DND-41 (cell line): Measurements from ENCODE around the gene MIX23.
A peak's percentile ranks its signal among the peaks of the same experiment; 100 is the strongest.

Experiments used
- ATAC-seq: fragments of 200-7000 bp; cut with Tn5 transposase; 3 replicates; pipeline ENCODE4 v1.9.1; 2021; ENCODE audit warnings: low read depth; ENCODE audit not compliant: insufficient read depth
- DNase-seq: peaks from one replicate; pipeline ENCODE4 v3.0.0-alpha.2; 2020
- H2AFZ ChIP-seq: 2 replicates; pipeline ENCODE4 v1.6.0; 2012; ENCODE audit warnings: low read depth, low read length
- H3K27ac ChIP-seq: 2 replicates; pipeline ENCODE4 v1.5.1; 2012; ENCODE audit warnings: low read length, inconsistent platforms
- H3K27me3 ChIP-seq: fragments of 200-600 bp; sonication (generic); 2 replicates; pipeline ENCODE4 v1.6.0; 2012; ENCODE audit warnings: low read length, mild to moderate bottlenecking, inconsistent platforms; ENCODE audit not compliant: insufficient read depth, poor library complexity
- H3K36me3 ChIP-seq: 2 replicates; pipeline ENCODE4 v1.5.1; 2012; ENCODE audit warnings: low read length, inconsistent platforms; ENCODE audit not compliant: insufficient read depth
- H3K4me1 ChIP-seq: 2 replicates; pipeline ENCODE4 v1.5.1; 2012; ENCODE audit warnings: mild to moderate bottlenecking, low read length; ENCODE audit not compliant: insufficient read depth
- H3K4me2 ChIP-seq: 2 replicates; pipeline ENCODE4 v1.6.0; 2012; ENCODE audit warnings: mild to moderate bottlenecking, moderate library complexity, low read length, inconsistent platforms; ENCODE audit not compliant: insufficient read depth
- H3K4me3 ChIP-seq, 2 experiments: fragments of 200-600 bp in 1 of 2; shearing (Covaris generic) in 1 of 2; 2 replicates each; pipeline ENCODE4 v1.5.1; 2012 to 2016; ENCODE audit warnings: inconsistent platforms in 2 of 2, low read length in 2 of 2, mild to moderate bottlenecking in 2 of 2, low read depth in 1 of 2, moderate library complexity in 1 of 2
- H3K79me2 ChIP-seq: 2 replicates; pipeline ENCODE4 v1.6.0; 2012; ENCODE audit warnings: low read length, inconsistent platforms; ENCODE audit not compliant: insufficient read depth
- H3K9ac ChIP-seq: 2 replicates; pipeline ENCODE4 v1.6.0; 2012; ENCODE audit warnings: low read depth, mild to moderate bottlenecking, inconsistent platforms, low read length, moderate library complexity
- H3K9me3 ChIP-seq: 2 replicates; pipeline ENCODE4 v1.5.1; 2012; ENCODE audit warnings: low read length, moderate library complexity, mild to moderate bottlenecking, inconsistent platforms; ENCODE audit not compliant: insufficient read depth, severe bottlenecking
- H4K20me1 ChIP-seq: 2 replicates; pipeline ENCODE4 v1.6.0; 2012; ENCODE audit warnings: low read length; ENCODE audit not compliant: insufficient read depth
- CTCF ChIP-seq: IDR thresholded peaks from 2 replicates; pipeline ENCODE4 v1.5.1; 2012; ENCODE audit warnings: borderline replicate concordance, low read length, moderate library complexity, mild to moderate bottlenecking; ENCODE audit not compliant: poor library complexity, severe bottlenecking; ENCODE audit errors: extremely low read depth
- EZH2 ChIP-seq: IDR thresholded peaks from 3 replicates; pipeline ENCODE4 v1.6.1; 2012; ENCODE audit warnings: borderline replicate concordance, low read depth, mild to moderate bottlenecking, moderate library complexity, low read length, inconsistent platforms; ENCODE audit not compliant: severe bottlenecking

MIX23 gene

DNA sequence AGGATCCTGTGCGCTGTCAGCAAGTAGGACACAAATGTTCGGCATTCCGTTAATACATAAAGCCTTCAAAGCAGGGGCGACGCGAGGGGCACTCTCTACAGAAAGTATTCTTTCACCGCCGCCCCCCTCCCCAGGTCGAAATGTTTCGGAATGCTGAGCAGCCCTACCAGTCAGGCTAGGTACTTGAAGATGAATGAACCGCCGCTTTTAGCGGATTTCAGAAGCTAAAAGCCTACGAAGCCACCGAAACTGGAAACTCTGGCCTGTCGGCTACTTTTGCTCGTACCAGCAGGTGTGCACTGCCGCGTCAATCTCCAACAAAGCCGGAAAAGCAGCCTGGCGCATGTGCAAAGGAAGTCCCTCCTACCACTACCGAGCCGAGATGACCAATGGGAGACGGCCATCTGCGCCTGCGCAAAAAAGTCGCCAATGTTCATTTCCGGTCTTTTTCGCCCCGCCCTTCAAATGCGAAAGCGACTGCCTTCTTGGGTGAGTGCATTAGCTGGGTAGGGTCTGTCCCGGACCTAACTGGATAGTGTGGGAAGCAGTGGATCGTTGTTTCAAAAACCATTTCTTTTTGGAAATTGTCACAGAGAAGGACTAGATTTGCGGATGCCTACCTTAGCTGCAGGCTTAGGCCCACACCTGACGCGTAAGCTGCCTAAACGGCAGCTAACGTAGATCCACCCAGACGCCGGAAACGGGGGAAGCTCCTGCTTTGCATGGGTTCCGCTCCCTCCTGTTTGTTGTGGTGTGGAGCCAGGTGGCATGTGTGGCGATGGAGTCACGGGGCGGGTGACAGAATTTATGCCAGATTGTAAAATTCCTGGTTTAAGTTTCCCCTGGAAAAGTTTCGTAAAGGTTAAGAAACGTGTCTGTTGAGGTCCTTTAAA is 33.0 kb upstream of the MIX23 start, which contains the start of gene WDR5B:
Gene WDR5B (minus strand): TSS at position 301 of the 893 bp plus-strand sequence. CDS start 534 bp downstream, outside the sequence.
- Histone ChIP-seq H3K79me2 (peaks cover 63% of the 10 kb centered on the region), H3K9me3 (no peaks in the 10 kb centered on the region)

GRCh38 chr3:122415104-122415744 is 32.2 kb upstream of the MIX23 start:
- Histone ChIP-seq H4K20me1 (no peaks in the 10 kb centered on the region; the same call in 1 of the 2 replicates), H3K9ac (peak overlapping the region; percentile 66), H3K4me3 (peak overlapping the region; percentile 55 to 70; a peak in 3 of 4 replicates), H3K27me3 (no peaks in the 10 kb centered on the region), H3K79me2 (peaks cover 58% of the 10 kb centered on the region), H2AFZ (peak overlapping the region; percentile 76), H3K4me2 (peak overlapping the region; percentile 89), H3K4me1 (peaks cover 42% of the 10 kb centered on the region), H3K27ac (peak overlapping the region; percentile 91), H3K9me3 (no peaks in the 10 kb centered on the region), H3K36me3 (peaks cover 27% of the 10 kb centered on the region)
- TF ChIP-seq CTCF: no peak
- TF ChIP-seq EZH2: no peak
- ATAC-seq: peak; percentile 34; the same call in 2 of the 3 replicates
- peak; percentile 51 for DNase-seq

More for the DNA sequence above, 33.0 kb upstream of the MIX23 start, which contains the start of gene WDR5B:
- ATAC-seq (peak; percentile 95), DNase-seq (peak; percentile 97)
- Histone ChIP-seq H3K4me1 (peaks cover 42% of the 10 kb centered on the region), H3K4me3 (peak within 1 kb of the TSS; percentile 55 to 70), H3K4me2 (peak within 1 kb of the TSS; percentile 89), H3K27ac (peak within 1 kb of the TSS; percentile 91), H4K20me1 (no peaks in the 10 kb centered on the region; the same call in 1 of the 2 replicates), H3K27me3 (no peaks in the 10 kb centered on the region), H3K9ac (peak within 1 kb of the TSS; percentile 66), H3K36me3 (peaks cover 19% of the 10 kb centered on the region; the same call in 1 of the 2 replicates), H2AFZ (peak within 1 kb of the TSS; percentile 76)
- TF ChIP-seq CTCF: peak; percentile 25
- no peak for TF ChIP-seq EZH2

DNA sequence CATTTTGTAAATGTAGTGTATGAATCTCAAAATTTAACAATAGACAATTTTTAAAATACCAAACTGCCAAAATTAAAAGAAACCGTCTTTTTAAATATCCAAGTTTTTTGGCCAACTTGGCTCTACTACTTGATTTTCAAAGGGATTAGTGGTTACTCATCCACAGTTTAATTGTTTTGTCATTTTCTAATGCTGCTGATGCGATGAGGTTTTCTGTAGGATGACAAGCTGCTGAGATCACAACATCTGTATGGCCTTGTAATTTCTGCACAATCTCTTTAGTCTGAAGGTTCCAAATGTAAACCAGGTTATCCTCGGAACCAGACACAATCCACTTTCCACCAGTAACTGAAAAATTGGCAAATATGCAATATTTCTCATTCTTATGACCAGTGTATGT is 31.4 kb upstream of the MIX23 start:
- H3K27me3 ChIP-seq: no peaks in the 10 kb centered on the region
- H3K4me3 ChIP-seq: 0 out of 4 replicates have a peak overlapping the region, but pooled peaks of 1 of the 2 experiments have one; percentile 70
- peaks cover 35% of the 10 kb centered on the region for H3K36me3 ChIP-seq
- no peaks in the 10 kb centered on the region for H3K9me3 ChIP-seq
- H2AFZ ChIP-seq: no peak overlapping the region
- H4K20me1 ChIP-seq: no peaks in the 10 kb centered on the region; the same call in 1 of the 2 replicates
- H3K9ac ChIP-seq: no peak overlapping the region
- no peak overlapping the region for H3K27ac ChIP-seq
- H3K79me2 ChIP-seq: peaks cover 54% of the 10 kb centered on the region
- no peak for ATAC-seq
- peaks cover 42% of the 10 kb centered on the region for H3K4me1 ChIP-seq
- no peak for DNase-seq
- no peak for TF ChIP-seq EZH2
- TF ChIP-seq CTCF: no peak
- H3K4me2 ChIP-seq: peak overlapping the region; percentile 89; the same call in 1 of the 2 replicates
